GM19395 (cell line): ENCODE measurements around the gene CAPRIN1.
"Not testable (repeated sequence)": the region's sequence is repeated elsewhere in the genome, so short reads cannot be mapped to it uniquely, and the experiment has no call there.

ENCODE experiments used
- ATAC-seq: cut with Tn5 transposase; IDR thresholded peaks from one replicate; pipeline ENCODE4 v1.9.1; 2021; ENCODE audit warnings: mild to moderate bottlenecking, moderate library complexity; ENCODE audit not compliant: unreplicated experiment

CAPRIN1 gene

GRCh38 chr11:34050581-34051348 lies 766 bp upstream of the CAPRIN1 start:
- ATAC-seq, result no peak

GRCh38 chr11:34052036-34052607 lies 591 bp downstream of the CAPRIN1 start:
- peak; percentile 54 for ATAC-seq

- no peak for ATAC-seq
Observed at GRCh38 chr11:34052608-34053160, 1.2 kb downstream of the CAPRIN1 start.

GRCh38 chr11:34053161-34053686 lies 1.7 kb downstream of the CAPRIN1 start:
- ATAC-seq, result peak; percentile 51

DNA sequence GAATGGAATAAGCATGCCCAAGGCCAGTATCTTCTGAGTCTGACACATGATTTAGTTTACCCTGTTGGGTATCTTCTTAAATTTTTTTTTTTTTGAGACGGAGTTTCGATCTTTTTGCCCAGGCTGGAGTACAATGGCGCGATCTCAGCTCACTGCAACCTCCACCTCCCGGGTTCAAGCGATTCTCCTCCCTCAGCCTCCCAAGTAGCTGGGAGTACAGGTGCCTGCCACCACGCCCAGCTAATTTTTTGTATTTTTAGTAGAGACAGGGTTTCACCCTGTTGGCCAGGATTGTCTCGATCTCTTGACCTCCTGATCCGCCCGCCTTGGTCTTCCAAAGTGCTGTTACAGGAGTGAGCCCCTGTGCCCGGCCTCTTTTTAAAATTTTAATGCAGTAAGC lies 2.8 kb downstream of the CAPRIN1 start:
- ATAC-seq, result not testable (repeated sequence)

DNA sequence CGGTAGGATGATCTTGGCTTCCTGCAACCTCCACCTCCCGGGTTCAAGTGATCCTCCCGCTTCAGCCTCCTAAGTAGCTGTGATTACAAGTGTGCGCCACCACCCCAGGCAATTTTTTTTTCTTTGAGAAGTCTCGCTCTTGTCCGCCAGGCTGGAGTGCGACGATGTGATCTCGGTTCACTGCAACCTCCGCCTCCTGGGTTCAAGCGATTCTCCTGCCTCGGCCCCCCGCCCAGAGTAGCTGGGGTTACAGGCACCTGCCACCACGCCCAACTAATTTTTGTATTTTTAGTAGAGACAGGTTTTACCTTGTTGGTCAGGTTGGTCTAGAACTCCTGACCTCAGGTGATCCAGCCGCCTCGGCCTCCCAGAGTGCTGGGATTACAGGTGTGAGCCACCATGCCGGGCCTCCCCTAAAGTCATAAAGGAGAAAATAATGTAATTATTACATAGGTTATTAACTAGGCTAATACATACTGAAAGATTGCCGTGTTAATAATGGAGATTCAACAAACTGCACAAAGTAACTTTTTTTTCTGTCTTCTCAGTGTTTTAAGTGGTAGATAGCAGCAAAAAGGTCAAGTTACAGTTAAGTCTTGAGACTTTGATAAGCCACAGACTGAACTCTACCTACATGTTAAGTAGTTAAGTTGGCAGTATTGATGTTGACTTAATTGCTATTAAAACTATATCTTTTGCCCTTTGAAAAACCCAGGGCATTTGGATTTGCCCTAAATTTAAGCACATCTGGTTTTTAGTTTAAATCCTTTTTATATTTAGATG lies 3.9 kb downstream of the CAPRIN1 start:
- no peak for ATAC-seq

DNA sequence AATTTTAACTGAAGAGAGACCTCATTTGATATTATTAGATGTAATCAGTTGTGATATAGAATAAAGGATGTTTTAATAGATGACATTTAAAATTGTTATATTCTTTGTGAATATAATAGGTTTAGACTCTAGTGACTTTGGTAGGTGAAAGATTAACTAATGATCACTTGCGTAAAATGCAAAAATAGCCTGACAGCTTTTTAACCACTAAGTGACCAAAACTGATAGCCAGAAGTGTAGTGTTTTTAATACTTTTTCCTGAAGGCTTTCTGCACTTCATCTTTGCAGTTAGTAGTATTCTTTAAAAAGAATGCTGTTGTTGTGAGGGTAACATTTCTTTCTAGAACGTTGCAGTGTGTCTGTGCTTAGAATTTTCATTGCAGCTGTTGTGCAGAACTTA lies 5.1 kb downstream of the CAPRIN1 start:
- no peak for ATAC-seq

- no peak for ATAC-seq
Observed at GRCh38 chr11:34063061-34063795, 11.7 kb downstream of the CAPRIN1 start.

GRCh38 chr11:34064291-34064690 lies 12.8 kb downstream of the CAPRIN1 start:
- ATAC-seq, result no peak

DNA sequence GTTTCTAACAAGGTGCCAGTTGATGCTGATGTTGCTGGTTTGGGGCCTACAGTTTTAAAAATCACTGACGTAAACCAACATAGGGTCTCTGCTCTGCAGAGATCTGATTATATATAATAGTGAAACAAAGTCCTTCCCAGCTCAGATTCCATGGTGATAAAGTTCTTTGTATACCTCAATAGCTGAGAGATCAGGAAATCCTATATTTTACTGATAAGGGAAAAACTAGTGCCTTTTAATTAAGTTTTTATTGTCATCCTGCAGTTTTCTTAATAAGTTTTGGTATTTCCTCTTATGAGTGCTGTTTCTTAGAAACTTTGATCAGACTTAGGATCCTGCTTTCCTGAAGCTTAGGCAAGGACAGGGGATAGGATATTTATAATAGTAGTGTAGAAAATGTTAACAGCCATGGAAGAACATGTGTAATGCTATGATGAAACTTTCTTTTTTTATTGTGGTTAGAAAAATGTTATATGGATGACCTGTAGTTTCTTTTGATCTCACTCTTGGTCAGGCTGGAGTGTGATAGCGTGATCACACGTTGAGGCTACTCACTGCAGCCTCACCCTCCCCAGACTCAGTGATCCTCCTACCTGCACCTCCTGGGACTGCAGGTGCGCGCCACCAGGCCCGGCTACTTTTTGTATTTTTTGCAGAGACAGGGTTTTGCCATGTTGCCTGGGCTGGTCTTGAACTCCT lies 14.1 kb downstream of the CAPRIN1 start:
- ATAC-seq, result no peak

- not testable (repeated sequence) for ATAC-seq
Observed at GRCh38 chr11:34066766-34067165, 15.2 kb downstream of the CAPRIN1 start.

DNA sequence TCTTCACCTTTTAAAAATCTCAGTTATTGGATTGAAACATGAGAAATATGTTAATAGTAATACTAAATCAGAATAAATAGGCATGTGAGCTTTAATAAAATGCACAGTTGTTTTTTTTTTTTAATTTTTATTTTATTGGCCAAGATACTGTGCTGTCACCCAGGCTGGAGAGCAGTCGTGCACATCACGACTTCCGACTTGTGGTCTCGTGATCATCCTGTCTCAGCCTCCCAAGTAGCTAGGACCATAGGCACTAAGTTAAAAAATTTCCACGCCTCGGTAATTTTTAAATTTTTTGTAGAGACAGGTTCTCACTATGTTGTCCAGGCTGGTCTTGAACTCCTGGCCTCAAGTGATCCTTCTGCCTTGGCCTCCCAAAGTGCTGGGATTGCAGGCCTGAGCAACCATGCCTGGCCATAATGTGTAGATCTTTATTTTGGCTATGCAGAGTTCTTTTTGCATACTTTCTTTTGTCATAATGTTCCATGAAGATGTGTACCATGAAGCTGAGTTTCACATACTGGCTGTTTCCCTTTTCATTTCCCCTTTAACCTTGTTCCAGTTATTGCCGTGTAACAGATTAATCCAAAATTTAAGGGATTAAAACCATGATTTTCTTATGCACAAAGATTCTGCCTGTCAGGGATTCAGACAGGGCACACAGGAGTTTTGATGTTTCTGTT lies 16.0 kb downstream of the CAPRIN1 start:
- ATAC-seq, result no peak

DNA sequence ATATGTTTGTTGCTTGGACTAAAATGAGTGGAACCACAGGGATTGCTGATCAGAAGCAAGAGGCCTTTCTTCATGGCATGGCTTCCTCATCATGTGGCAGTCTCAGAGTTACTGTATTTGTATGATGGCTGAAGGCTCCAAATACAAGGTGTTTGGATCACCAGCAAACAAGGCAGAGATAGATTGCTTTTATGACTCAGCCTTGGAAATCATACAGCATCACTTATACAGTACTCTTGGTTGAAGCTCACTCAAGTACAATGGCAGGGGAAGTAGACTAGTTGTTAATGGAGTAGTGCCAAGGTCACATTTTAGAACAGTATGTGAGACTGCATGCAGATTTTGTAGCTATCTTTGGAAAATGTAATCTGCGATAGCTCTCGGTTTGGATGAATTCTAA lies 16.6 kb downstream of the CAPRIN1 start:
- no peak for ATAC-seq

- not testable (repeated sequence) for ATAC-seq
Observed at GRCh38 chr11:34071306-34071705, 19.8 kb downstream of the CAPRIN1 start.

GRCh38 chr11:34072041-34072440 lies 20.5 kb downstream of the CAPRIN1 start:
- ATAC-seq, result no peak

DNA sequence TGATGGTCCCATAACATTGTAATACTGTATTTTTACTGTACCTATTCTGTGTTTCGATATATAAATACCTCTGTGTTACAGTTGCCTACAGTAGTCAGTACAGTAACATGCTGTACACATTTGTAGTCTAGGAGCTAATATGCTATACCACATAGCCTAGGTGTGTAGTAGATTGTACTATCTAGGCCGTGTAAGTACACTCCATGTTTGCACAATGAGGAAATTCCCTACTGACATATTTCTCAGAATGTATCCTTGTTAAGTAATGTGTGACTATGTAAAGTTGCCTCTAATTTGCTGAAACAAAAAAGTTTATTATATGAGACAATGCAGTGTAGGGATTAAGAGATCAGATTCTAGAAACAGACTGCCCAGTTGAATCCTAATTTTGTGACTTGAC lies 21.3 kb downstream of the CAPRIN1 start:
- ATAC-seq, result no peak

- no peak for ATAC-seq
Observed at GRCh38 chr11:34074391-34074790, 22.9 kb downstream of the CAPRIN1 start.

DNA sequence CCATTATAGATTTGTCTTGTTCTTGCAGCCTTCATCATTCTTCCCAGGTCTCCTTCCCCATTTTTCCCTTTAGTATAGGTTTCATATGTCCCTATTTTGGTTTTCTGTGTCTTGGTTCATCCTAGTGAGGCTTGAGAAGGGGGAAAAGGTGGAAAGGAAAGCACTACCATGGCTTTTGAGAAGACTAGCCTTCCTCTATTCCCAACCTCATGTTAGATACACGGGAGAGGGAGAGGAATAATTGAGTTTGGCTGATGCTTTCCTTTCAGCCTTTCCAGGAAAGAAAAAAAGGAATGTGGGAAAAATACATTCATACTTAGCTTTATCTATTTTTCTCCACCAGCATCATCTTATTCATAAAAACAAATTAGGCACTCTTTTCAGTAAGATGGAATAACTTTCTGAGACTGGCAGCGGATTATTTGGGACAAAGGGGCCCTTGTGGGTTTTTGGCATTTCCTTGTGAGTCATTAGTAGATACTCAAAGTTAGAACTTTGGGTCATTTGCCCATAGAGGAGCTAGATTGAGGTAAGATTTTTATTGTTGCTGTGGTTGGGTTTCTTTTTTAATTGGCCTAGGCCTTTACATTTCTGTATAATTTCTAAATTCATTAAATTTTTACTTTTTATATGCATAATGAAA lies 23.8 kb downstream of the CAPRIN1 start:
- no peak for ATAC-seq

GRCh38 chr11:34080609-34081008 lies 29.1 kb downstream of the CAPRIN1 start:
- no peak for ATAC-seq
